WTC11 (cell line): ENCODE data around the gene MCF2L2. TPM values are rescaled to one million over a fixed set of nuclear protein-coding genes. Genes with fewer than 3 reads are reported as not detected.

Experiments used
- ATAC-seq: fragments of 200-7000 bp; cut with Tn5 transposase; 2 replicates; pipeline ENCODE4 v1.10.0; 2021; ENCODE audit warnings: mild to moderate bottlenecking, moderate library complexity
- CTCF ChIA-PET: fragments of 300-600 bp; sonication (Branson Sonifier 250); formaldehyde crosslinking; loops from one replicate; lab custom pipeline; 2021; ENCODE audit warnings: antibody characterized with exemption; lab: Charles Lee
- POLR2A ChIA-PET: fragments of 350-600 bp; sonication (Branson Sonifier 250); formaldehyde crosslinking; loops from one replicate; lab custom pipeline; 2021; ENCODE audit warnings: antibody characterized with exemption; lab: Charles Lee
- DNase-seq: peaks from one replicate; pipeline ENCODE4 v3.0.0; 2021; ENCODE audit warnings: low spot score
- H3K27ac Mint-ChIP-seq: 2 replicates; pipeline ENCODE4 v1.8.0; 2021; ENCODE audit warnings: mixed read lengths
- H3K27me3 Mint-ChIP-seq: 2 replicates; pipeline ENCODE4 v1.8.0; 2021; ENCODE audit warnings: low read depth, mild to moderate bottlenecking, moderate library complexity, mixed read lengths
- H3K36me3 Mint-ChIP-seq: 2 replicates; pipeline ENCODE4 v1.8.0; 2021; ENCODE audit warnings: mixed read lengths
- H3K4me1 Mint-ChIP-seq: 2 replicates; pipeline ENCODE4 v1.8.0; 2022; ENCODE audit warnings: mixed read lengths
- H3K4me3 Mint-ChIP-seq: 2 replicates; pipeline ENCODE4 v1.8.0; 2021; ENCODE audit warnings: mild to moderate bottlenecking, moderate library complexity, mixed read lengths
- H3K9me3 Mint-ChIP-seq: 2 replicates; pipeline ENCODE4 v1.8.0; 2021; ENCODE audit warnings: mixed read lengths
- ATF3 ChIP-seq: sonication (generic); formaldehyde crosslinking; conservative IDR thresholded peaks from 2 replicates; pipeline ENCODE4 v1.8.1; 2022; ENCODE audit warnings: mild to moderate bottlenecking, missing genetic modification reagents
- CBFB ChIP-seq: sonication (generic); formaldehyde crosslinking; IDR thresholded peaks from 2 replicates; pipeline ENCODE4 v1.8.1; 2022; ENCODE audit warnings: mild to moderate bottlenecking, low read depth, missing genetic modification reagents
- E2F5 ChIP-seq: sonication (generic); formaldehyde crosslinking; IDR thresholded peaks from 2 replicates; pipeline ENCODE4 v1.8.1; 2022; ENCODE audit warnings: mild to moderate bottlenecking, moderate library complexity, missing genetic modification reagents
- FOXK1 ChIP-seq: sonication (generic); formaldehyde crosslinking; IDR thresholded peaks from 2 replicates; pipeline ENCODE4 v1.8.0; 2022; ENCODE audit warnings: mild to moderate bottlenecking, moderate library complexity, missing genetic modification reagents
- GRHL2 ChIP-seq: fragments of 250-450 bp; sonication (Bioruptor Pico); IDR thresholded peaks from 2 replicates; pipeline ENCODE4 v1.8.0; 2022; ENCODE audit warnings: mild to moderate bottlenecking, moderate library complexity; ENCODE audit not compliant: insufficient replicate concordance, severe bottlenecking
- GTF2I ChIP-seq: fragments of 250-450 bp; sonication (Bioruptor Pico); conservative IDR thresholded peaks from 2 replicates; pipeline ENCODE4 v1.4.0; 2021; ENCODE audit warnings: mild to moderate bottlenecking
- JAZF1 ChIP-seq: fragments of 250-450 bp; sonication (Bioruptor Pico); IDR thresholded peaks from 2 replicates; pipeline ENCODE4 v1.9.0; 2021; ENCODE audit warnings: moderate library complexity, mild to moderate bottlenecking, inconsistent platforms
- KAT7 ChIP-seq: sonication (generic); formaldehyde crosslinking; IDR thresholded peaks from 2 replicates; pipeline ENCODE4 v1.8.1; 2023; ENCODE audit warnings: missing genetic modification reagents, mild to moderate bottlenecking, borderline replicate concordance
- SMAD3 ChIP-seq: sonication (generic); formaldehyde crosslinking; IDR thresholded peaks from 2 replicates; pipeline ENCODE4 v1.8.0; 2022; ENCODE audit warnings: missing genetic modification reagents, mild to moderate bottlenecking, borderline replicate concordance
- STAT6 ChIP-seq: sonication (generic); formaldehyde crosslinking; conservative IDR thresholded peaks from 2 replicates; pipeline ENCODE4 v1.8.1; 2023; ENCODE audit warnings: mild to moderate bottlenecking, low read depth, missing genetic modification reagents, moderate library complexity
- TCF7 ChIP-seq: sonication (generic); formaldehyde crosslinking; IDR thresholded peaks from 2 replicates; pipeline ENCODE4 v1.8.0; 2022; ENCODE audit warnings: mild to moderate bottlenecking, low read depth, missing genetic modification reagents, moderate library complexity
- TEAD4 ChIP-seq: sonication (generic); formaldehyde crosslinking; IDR thresholded peaks from 2 replicates; pipeline ENCODE4 v1.8.0; 2022; ENCODE audit warnings: mild to moderate bottlenecking, missing genetic modification reagents
- USF2 ChIP-seq: sonication (generic); formaldehyde crosslinking; IDR thresholded peaks from 2 replicates; pipeline ENCODE4 v1.8.1; 2023; ENCODE audit warnings: mild to moderate bottlenecking, missing genetic modification reagents, moderate library complexity
- ZNF317 ChIP-seq: sonication (generic); formaldehyde crosslinking; IDR thresholded peaks from 2 replicates; pipeline ENCODE4 v1.8.1; 2023; ENCODE audit warnings: low read depth, mild to moderate bottlenecking, moderate library complexity, missing genetic modification reagents, borderline replicate concordance
- ZNF396 ChIP-seq: fragments of 250-450 bp; sonication (Bioruptor Pico); IDR thresholded peaks from 2 replicates; pipeline ENCODE4 v1.8.0; 2021; ENCODE audit warnings: mild to moderate bottlenecking, moderate library complexity, borderline replicate concordance
- total RNA-seq: library from RNA; stranded (reverse); gene quantifications from 3 replicates; pipeline ENCODE4 v1.2.3, GENCODE V29; 2021
- TF ChIP-seq, protein P1 (sequence below): sonication (generic); formaldehyde crosslinking; IDR thresholded peaks from 2 replicates; pipeline ENCODE4 v1.8.0; 2022; ENCODE audit warnings: missing genetic modification reagents
- TF ChIP-seq, protein P2 (sequence below): sonication (generic); formaldehyde crosslinking; IDR thresholded peaks from 2 replicates; pipeline ENCODE4 v1.8.1; 2023; ENCODE audit warnings: mild to moderate bottlenecking, missing genetic modification reagents, moderate library complexity
- TF ChIP-seq, protein P3 (sequence below): sonication (generic); formaldehyde crosslinking; IDR thresholded peaks from 2 replicates; pipeline ENCODE4 v1.8.1; 2022; ENCODE audit warnings: low read depth, mild to moderate bottlenecking, moderate library complexity, missing genetic modification reagents, borderline replicate concordance

Gene MCF2L2
- total RNA-seq, 1 experiment from 2014 or later, result 7.5 TPM

- TF ChIP-seq FOXK1 (CRISPR knock-in tag) (no peak), JAZF1 (no peak), GTF2I (CRISPR knock-in tag) (no peak), KAT7 (CRISPR knock-in tag) (no peak), TCF7 (CRISPR knock-in tag) (no peak)
- TF ChIP-seq, protein P1, sequence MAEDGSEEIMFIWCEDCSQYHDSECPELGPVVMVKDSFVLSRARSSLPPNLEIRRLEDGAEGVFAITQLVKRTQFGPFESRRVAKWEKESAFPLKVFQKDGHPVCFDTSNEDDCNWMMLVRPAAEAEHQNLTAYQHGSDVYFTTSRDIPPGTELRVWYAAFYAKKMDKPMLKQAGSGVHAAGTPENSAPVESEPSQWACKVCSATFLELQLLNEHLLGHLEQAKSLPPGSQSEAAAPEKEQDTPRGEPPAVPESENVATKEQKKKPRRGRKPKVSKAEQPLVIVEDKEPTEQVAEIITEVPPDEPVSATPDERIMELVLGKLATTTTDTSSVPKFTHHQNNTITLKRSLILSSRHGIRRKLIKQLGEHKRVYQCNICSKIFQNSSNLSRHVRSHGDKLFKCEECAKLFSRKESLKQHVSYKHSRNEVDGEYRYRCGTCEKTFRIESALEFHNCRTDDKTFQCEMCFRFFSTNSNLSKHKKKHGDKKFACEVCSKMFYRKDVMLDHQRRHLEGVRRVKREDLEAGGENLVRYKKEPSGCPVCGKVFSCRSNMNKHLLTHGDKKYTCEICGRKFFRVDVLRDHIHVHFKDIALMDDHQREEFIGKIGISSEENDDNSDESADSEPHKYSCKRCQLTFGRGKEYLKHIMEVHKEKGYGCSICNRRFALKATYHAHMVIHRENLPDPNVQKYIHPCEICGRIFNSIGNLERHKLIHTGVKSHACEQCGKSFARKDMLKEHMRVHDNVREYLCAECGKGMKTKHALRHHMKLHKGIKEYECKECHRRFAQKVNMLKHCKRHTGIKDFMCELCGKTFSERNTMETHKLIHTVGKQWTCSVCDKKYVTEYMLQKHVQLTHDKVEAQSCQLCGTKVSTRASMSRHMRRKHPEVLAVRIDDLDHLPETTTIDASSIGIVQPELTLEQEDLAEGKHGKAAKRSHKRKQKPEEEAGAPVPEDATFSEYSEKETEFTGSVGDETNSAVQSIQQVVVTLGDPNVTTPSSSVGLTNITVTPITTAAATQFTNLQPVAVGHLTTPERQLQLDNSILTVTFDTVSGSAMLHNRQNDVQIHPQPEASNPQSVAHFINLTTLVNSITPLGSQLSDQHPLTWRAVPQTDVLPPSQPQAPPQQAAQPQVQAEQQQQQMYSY, result no peak
- TF ChIP-seq, all 79 proteins: peak for 0
Observed at GRCh38 chr3:183455089-183455488, 26.7 kb upstream of the MCF2L2 start (continued).

GRCh38 chr3:183454064-183454463 lies 25.6 kb upstream of the MCF2L2 start:
- Mint-ChIP-seq H3K36me3 (peaks cover 20% of the 10 kb centered on the region; the same call in 1 of the 2 replicates), H3K9me3 (no peaks in the 10 kb centered on the region), H3K27me3 (no peaks in the 10 kb centered on the region)
- no peak for ATAC-seq
- POLR2A ChIA-PET, result no interaction called here
- no peak for TF ChIP-seq USF2 (CRISPR knock-in tag)
- TF ChIP-seq, protein P2, sequence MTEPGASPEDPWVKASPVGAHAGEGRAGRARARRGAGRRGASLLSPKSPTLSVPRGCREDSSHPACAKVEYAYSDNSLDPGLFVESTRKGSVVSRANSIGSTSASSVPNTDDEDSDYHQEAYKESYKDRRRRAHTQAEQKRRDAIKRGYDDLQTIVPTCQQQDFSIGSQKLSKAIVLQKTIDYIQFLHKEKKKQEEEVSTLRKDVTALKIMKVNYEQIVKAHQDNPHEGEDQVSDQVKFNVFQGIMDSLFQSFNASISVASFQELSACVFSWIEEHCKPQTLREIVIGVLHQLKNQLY (CRISPR knock-in tag), result no peak
- TF ChIP-seq KAT7 (CRISPR knock-in tag), result no peak
- no peak for TF ChIP-seq SMAD3 (CRISPR knock-in tag)
- TF ChIP-seq ATF3 (CRISPR knock-in tag), result no peak
- TF ChIP-seq E2F5 (CRISPR knock-in tag), result no peak
- TF ChIP-seq ZNF317, result no peak
- TF ChIP-seq GRHL2 (CRISPR knock-in tag), result no peak
- no peak for TF ChIP-seq CBFB
- no peak for TF ChIP-seq STAT6
- no peak for TF ChIP-seq ZNF396 (CRISPR knock-in tag)
- no peak for TF ChIP-seq TEAD4
- TF ChIP-seq GTF2I (CRISPR knock-in tag), result no peak
- TF ChIP-seq, protein P3, sequence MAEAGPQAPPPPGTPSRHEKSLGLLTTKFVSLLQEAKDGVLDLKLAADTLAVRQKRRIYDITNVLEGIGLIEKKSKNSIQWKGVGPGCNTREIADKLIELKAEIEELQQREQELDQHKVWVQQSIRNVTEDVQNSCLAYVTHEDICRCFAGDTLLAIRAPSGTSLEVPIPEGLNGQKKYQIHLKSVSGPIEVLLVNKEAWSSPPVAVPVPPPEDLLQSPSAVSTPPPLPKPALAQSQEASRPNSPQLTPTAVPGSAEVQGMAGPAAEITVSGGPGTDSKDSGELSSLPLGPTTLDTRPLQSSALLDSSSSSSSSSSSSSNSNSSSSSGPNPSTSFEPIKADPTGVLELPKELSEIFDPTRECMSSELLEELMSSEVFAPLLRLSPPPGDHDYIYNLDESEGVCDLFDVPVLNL (CRISPR knock-in tag), result no peak
- TF ChIP-seq, all 79 proteins: peak for 0
- peaks cover 6% of the 10 kb centered on the region for H3K4me1 Mint-ChIP-seq
- no peak overlapping the region for H3K4me3 Mint-ChIP-seq
- no peak overlapping the region for H3K27ac Mint-ChIP-seq
- CTCF ChIA-PET, result no interaction called here
- no peak for DNase-seq
